ENCODE results near the gene LRG1. TPM values are rescaled to one million over a fixed set of nuclear protein-coding genes. Genes with fewer than 3 reads are reported as not detected.

Gene LRG1, protein sequence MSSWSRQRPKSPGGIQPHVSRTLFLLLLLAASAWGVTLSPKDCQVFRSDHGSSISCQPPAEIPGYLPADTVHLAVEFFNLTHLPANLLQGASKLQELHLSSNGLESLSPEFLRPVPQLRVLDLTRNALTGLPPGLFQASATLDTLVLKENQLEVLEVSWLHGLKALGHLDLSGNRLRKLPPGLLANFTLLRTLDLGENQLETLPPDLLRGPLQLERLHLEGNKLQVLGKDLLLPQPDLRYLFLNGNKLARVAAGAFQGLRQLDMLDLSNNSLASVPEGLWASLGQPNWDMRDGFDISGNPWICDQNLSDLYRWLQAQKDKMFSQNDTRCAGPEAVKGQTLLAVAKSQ
- polyA plus RNA-seq, result not detected in 2 replicates

DNA sequence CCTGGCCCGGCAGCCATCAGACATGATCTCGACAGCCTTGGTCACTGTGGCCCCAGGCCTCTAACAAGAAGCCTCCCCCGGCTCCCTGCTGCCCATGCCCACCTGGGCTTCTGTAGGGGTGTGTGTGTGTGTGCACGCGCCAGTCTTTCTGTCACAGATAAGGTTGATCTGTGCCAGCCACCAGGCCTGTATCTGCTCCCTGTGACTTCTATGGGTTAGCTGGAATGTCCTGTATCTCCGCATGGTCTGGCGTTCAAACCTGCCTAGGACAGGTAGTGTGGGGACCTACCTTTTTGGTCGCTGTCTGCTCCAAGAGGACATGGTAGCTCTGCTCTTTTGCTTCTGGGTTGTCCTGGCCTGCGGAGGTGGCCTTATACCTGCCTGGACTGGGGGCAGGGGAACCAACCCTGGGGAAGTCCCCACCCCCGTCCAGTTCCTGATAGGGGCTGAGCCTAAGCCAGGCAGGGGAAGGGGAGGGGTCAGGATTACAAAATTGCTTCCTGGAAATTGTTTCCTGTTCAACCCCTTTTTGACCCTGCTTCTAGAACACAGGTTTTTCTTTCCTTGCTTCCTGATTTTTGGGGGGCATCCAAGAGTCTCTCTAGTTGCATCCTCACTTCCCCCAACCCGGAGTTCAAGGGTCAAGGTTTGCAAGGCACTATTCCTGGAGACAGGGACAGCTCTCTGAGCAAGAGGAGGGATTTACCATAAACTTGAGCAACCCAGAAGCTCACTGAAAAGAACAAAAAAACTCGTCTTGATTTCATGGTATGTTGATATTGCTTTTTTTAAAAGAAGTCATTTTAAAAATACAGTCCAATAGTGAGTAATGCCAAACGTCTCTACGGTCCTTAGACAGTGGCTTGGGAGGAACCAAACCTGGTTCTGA is at the start of gene LRG1:
Gene LRG1 (minus strand): TSS at position 344 of the 889 bp plus-strand sequence. CDS start 23 bp downstream, at position 321.

DNA sequence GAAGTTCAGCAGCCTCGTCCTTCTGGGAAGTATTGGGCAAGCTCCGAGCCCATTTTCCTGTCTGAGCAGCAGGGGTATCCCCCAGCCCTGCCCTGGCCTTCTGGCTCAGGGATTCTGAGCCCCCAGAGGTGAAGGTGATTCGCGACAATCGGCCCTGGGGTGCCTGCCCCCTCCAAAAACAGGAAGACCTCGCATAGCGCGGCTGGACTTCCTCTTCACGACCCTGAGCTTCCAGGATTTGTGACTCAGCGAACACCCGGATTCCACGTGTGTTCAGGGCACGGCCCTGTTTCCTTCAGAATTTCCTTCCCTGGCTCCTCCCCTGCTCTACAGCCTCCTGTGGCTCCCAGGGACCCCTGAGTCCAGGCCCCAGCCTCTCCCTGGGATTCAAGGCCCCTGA is 19.7 kb upstream of the LRG1 start, which contains the start of gene SEMA6B:
Gene SEMA6B (minus strand): TSS at position 116 of the 400 bp plus-strand sequence. CDS start 1,227 bp downstream, outside the sequence.

GRCh38 chr19:4534836-4535658 is 4.8 kb downstream of the LRG1 start, which contains the start of gene PLIN5:
TSS of gene PLIN5 (minus strand) at chr19:4535224. CDS start at chr19:4534074, 1,150 bp downstream.

DNA sequence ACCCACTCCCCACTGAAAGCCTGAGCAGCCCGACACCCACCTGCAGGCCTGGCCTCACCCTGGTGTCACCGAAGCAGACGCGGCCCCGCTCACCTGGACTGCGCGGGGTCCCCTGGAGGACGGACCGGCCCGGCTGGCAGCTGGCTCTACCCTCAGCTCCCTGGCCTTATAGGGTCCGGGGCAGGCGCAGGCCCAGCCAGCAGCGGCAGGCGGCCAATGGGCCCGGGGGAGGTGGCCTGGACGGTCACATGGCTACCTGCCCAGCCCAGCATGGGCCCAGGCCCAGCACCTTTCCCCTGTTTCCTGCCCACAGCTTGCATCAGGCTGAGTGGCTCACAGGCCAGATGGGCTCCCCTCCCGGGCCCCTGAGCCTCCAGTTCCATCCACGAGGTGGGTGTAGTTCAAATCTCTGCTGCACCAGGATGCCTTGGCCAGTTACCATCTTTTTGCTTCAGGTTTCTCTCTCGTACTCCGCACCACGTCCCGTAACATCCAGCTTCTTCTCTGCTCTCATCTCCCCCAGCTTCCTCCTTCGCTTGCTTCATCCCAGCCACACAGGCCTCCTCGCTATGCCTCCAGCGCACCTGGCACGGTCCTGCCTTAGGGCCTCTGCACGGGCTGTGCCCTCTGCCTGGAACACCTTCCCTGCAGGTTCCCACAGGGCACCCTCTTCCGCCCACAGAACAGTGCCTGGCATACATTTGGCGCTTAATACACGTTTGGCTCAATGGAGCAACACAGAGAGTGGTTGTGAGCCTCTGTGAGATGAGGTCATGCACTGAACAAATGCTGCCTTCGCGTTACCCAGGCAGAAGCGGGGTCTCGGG is 21.3 kb downstream of the LRG1 start, which contains the start of gene PLIN4:
Gene PLIN4 (minus strand): TSS at position 142 of the 827 bp plus-strand sequence. CDS start 214 bp downstream, outside the sequence.

Other genes with a start within 250 kb of the LRG1 start
- gene TMIGD2, start 237.6 kb downstream of the LRG1 start, polyA plus RNA-seq, result not detected in 2 replicates
- gene FSD1, start 235.4 kb downstream of the LRG1 start, polyA plus RNA-seq, result 4.8 and 7.1 TPM in 2 replicates
- gene STAP2, start 201.2 kb downstream of the LRG1 start, polyA plus RNA-seq, result 2.9 TPM in 1 of 2 replicates, not detected in the other
- gene MPND, start 196.5 kb downstream of the LRG1 start, polyA plus RNA-seq, result 2.7 and 4.7 TPM in 2 replicates
- 1.6 and 2.8 TPM in 2 replicates for gene SH3GL1, start 139.5 kb downstream of the LRG1 start, polyA plus RNA-seq
- 0.75 and 2.4 TPM in 2 replicates for gene CHAF1A, start 137.4 kb downstream of the LRG1 start, polyA plus RNA-seq
- gene UBXN6, start 82.2 kb downstream of the LRG1 start, polyA plus RNA-seq, result 12.1 and 14.0 TPM in 2 replicates
- 1.7 and 3.8 TPM in 2 replicates for gene HDGFL2, start 67.7 kb downstream of the LRG1 start, polyA plus RNA-seq
- gene PLIN4, start 21.6 kb downstream of the LRG1 start, polyA plus RNA-seq, result not detected in 2 replicates
- gene PLIN5, start 4.8 kb downstream of the LRG1 start, polyA plus RNA-seq, result 0.75 and 0.87 TPM in 2 replicates
- gene SEMA6B, start 19.6 kb upstream of the LRG1 start, polyA plus RNA-seq, result 1.0 and 1.1 TPM in 2 replicates
- 1.5 TPM in 1 of 2 replicates, not detected in the other for gene TNFAIP8L1, start 99.5 kb upstream of the LRG1 start, polyA plus RNA-seq
- gene MYDGF, start 130.3 kb upstream of the LRG1 start, polyA plus RNA-seq, result 47.3 and 63.5 TPM in 2 replicates
- gene DPP9, start 183.8 kb upstream of the LRG1 start, polyA plus RNA-seq, result 1.3 and 3.1 TPM in 2 replicates

All from Purkinje cell (primary cell).